Liver (tissue), 9 donors: ENCODE results near the gene BEGAIN. TPM values are rescaled to one million over a fixed set of nuclear protein-coding genes. Genes with fewer than 3 reads are reported as not detected.

Source experiments
- DNase-seq: peaks from one replicate; pipeline ENCODE4 v3.0.0-alpha.2; 2017; ENCODE audit warnings: low spot score
- H3K27ac ChIP-seq, 2 donors: one replicate each; pipeline ENCODE4 v1.7.0; 2013; ENCODE audit warnings: inconsistent platforms in 2 of 2, low read length in 2 of 2, control low read depth in 1 of 2, low read depth in 1 of 2, mild to moderate bottlenecking in 1 of 2
- H3K27me3 ChIP-seq, 4 donors: one replicate each; pipeline versions ENCODE4 v1.6.1 to v1.7.0; 2013; ENCODE audit warnings: low read length in 3 of 4, inconsistent platforms in 1 of 4, mild to moderate bottlenecking in 1 of 4, moderate library complexity in 1 of 4; ENCODE audit not compliant: control insufficient read depth in 4 of 4, insufficient read depth in 4 of 4
- H3K36me3 ChIP-seq, 4 donors: one replicate each; pipeline versions ENCODE4 v1.6.1 to v1.7.0; 2013; ENCODE audit warnings: low read length in 3 of 4, mild to moderate bottlenecking in 3 of 4, low read depth in 1 of 4, moderate library complexity in 1 of 4; ENCODE audit not compliant: control insufficient read depth in 4 of 4, insufficient read depth in 3 of 4
- H3K4me1 ChIP-seq, 4 donors: one replicate each; pipeline versions ENCODE4 v1.6.1 to v1.7.0; 2013; ENCODE audit warnings: low read length in 3 of 4, mild to moderate bottlenecking in 3 of 4, moderate library complexity in 1 of 4; ENCODE audit not compliant: control insufficient read depth in 4 of 4, insufficient read depth in 4 of 4
- H3K4me3 ChIP-seq, 3 donors: one replicate each; pipeline versions ENCODE4 v1.6.1 to v1.7.0; 2013; ENCODE audit warnings: low read length in 3 of 3, control low read depth in 1 of 3, low read depth in 1 of 3, mild to moderate bottlenecking in 1 of 3
- H3K9ac ChIP-seq, 2 donors: one replicate each; pipeline ENCODE4 v1.7.0; 2013; ENCODE audit warnings: low read length in 2 of 2, mild to moderate bottlenecking in 2 of 2, moderate library complexity in 2 of 2, control low read depth in 1 of 2, low read depth in 1 of 2
- H3K9me3 ChIP-seq, 4 donors: one replicate each; pipeline versions ENCODE4 v1.6.1 to v1.7.0; 2013; ENCODE audit warnings: low read length in 3 of 4; ENCODE audit not compliant: control insufficient read depth in 4 of 4
- EGR1 ChIP-seq, 2 donors: IDR thresholded peaks; 2 replicates each; pipeline ENCODE4 v1.6.1; 2016 to 2018; ENCODE audit warnings: antibody characterized with exemption in 2 of 2, low read depth in 2 of 2
- HNF4A ChIP-seq, 2 donors: conservative IDR thresholded peaks; 2 replicates each; pipeline ENCODE4 v1.6.1; 2016; ENCODE audit warnings: antibody characterized with exemption in 2 of 2, mild to moderate bottlenecking in 2 of 2
- HNF4G ChIP-seq: IDR thresholded peaks from 2 replicates; pipeline ENCODE4 v1.6.1; 2016; ENCODE audit warnings: antibody characterized with exemption
- NR2F2 ChIP-seq: IDR thresholded peaks from 2 replicates; pipeline ENCODE4 v1.6.1; 2016; ENCODE audit warnings: antibody characterized with exemption
- RXRA ChIP-seq, 2 donors: IDR thresholded peaks; 2 replicates each; pipeline ENCODE4 v1.6.1; 2017 to 2018; ENCODE audit warnings: antibody characterized with exemption in 2 of 2, mild to moderate bottlenecking in 1 of 2
- SP1 ChIP-seq: IDR thresholded peaks from 2 replicates; pipeline ENCODE4 v1.6.1; 2018; ENCODE audit warnings: antibody characterized with exemption, mild to moderate bottlenecking
- TAF1 ChIP-seq: conservative IDR thresholded peaks from 2 replicates; pipeline ENCODE4 v1.6.1; 2016; ENCODE audit warnings: antibody characterized with exemption, mild to moderate bottlenecking
- YY1 ChIP-seq: IDR thresholded peaks from 2 replicates; pipeline ENCODE4 v1.6.1; 2016; ENCODE audit warnings: antibody characterized with exemption, mild to moderate bottlenecking
- WGBS: extraction: QIAGEN DNeasy Blood & Tissue Kit; methylation state at CpG from one replicate; pipeline ENCODE4 v1.1.7; 2013; 5-methylcytosine and 5-hydroxymethylcytosine counted together
- polyA plus RNA-seq, 2 donors: library from polyadenylated mRNA; stranded (reverse) in 1 of 2; unstranded in 1 of 2; fragments of 200-250 nt in 1 of 2; fragments of >200 nt in 1 of 2; fragmentation: Nextera tagmentation in 1 of 2; extraction: Ambion mirVana in 1 of 2; gene quantifications; one replicate each; pipeline versions ENCODE4 v1.2.1 to v1.2.3, GENCODE V29; 2013 to 2015
- total RNA-seq, 2 donors: library from RNA; depleted of rRNA; stranded (reverse); fragments of >200 nt; gene quantifications; one replicate each; pipeline ENCODE4 v1.2.3, GENCODE V29; 2014
- TF ChIP-seq, protein P1 (sequence below): IDR thresholded peaks from 2 replicates; pipeline ENCODE4 v1.6.1; 2016; ENCODE audit warnings: antibody characterized with exemption, mild to moderate bottlenecking
- TF ChIP-seq, protein P2 (sequence below): IDR thresholded peaks from 2 replicates; pipeline ENCODE4 v1.6.1; 2016; ENCODE audit warnings: antibody characterized with exemption
- donor health status: healthy.
- donor health status: healthy.
- donor health status: healthy.
- donor health status: healthy.
- donor health status: healthy.

The BEGAIN gene
- total and polyA plus RNA-seq, 4 donors, result 0.11 to 1.9 (median 0.29) TPM

DNA sequence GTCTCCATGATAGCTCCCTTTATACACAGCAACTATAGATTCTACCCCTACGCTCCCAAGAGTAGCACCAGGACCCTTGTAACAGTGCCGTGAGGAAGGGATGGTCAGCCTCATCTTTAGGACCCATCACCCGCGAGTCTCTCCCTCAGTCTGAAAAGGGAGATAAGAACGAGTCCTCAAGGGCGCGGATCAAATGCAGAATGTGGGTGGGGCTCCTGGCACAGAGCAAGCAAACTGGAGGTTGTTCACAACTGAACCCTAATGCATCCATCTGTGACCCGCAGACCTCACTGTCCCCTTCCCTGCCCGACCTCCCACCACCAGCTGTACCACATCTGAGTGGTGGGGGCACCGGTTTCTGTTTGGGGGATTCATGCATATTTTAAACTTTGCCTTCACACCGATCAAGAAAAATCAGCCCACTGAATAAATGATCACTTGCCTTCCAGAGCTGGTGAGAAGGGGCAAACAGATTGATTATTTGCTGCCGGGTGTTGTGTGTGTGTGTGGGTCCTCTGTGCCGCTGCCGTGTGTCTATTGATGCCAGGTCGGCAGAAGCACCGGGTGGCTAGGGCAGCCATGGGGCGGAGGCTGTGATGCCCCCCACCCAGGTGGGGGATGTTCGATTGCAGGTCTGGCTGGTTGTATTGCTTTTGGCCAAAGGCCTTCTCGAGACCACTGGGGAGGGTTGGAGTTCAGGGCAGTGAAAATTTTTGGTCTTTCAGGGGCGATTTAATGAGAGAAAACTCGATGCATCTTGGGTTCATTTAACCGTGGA is 35.7 kb upstream of the BEGAIN start:
- no peaks in the 10 kb centered on the region for H3K36me3 ChIP-seq
- 71% methylated on average over 22 of the region's 22 CpGs for WGBS
- H3K27me3 ChIP-seq, result no peaks in the 10 kb centered on the region
- TF ChIP-seq NR2F2 (no peak), HNF4G (no peak), SP1 (no peak), EGR1 (IDR thresholded peaks at IDR 0.05; ENCODE audit: low read depth in 2 of 2) (no peak)
- TF ChIP-seq, protein P1, sequence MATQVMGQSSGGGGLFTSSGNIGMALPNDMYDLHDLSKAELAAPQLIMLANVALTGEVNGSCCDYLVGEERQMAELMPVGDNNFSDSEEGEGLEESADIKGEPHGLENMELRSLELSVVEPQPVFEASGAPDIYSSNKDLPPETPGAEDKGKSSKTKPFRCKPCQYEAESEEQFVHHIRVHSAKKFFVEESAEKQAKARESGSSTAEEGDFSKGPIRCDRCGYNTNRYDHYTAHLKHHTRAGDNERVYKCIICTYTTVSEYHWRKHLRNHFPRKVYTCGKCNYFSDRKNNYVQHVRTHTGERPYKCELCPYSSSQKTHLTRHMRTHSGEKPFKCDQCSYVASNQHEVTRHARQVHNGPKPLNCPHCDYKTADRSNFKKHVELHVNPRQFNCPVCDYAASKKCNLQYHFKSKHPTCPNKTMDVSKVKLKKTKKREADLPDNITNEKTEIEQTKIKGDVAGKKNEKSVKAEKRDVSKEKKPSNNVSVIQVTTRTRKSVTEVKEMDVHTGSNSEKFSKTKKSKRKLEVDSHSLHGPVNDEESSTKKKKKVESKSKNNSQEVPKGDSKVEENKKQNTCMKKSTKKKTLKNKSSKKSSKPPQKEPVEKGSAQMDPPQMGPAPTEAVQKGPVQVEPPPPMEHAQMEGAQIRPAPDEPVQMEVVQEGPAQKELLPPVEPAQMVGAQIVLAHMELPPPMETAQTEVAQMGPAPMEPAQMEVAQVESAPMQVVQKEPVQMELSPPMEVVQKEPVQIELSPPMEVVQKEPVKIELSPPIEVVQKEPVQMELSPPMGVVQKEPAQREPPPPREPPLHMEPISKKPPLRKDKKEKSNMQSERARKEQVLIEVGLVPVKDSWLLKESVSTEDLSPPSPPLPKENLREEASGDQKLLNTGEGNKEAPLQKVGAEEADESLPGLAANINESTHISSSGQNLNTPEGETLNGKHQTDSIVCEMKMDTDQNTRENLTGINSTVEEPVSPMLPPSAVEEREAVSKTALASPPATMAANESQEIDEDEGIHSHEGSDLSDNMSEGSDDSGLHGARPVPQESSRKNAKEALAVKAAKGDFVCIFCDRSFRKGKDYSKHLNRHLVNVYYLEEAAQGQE, result no peak
- no peak overlapping the region for H3K4me3 ChIP-seq
- H3K9me3 ChIP-seq, result no peaks in the 10 kb centered on the region
- H3K27ac ChIP-seq, result no peak overlapping the region
- H3K9ac ChIP-seq, result no peak overlapping the region
- H3K4me1 ChIP-seq, result peaks cover 2 to 19% (median 11%) of the 10 kb centered on the region in 4 donors
- DNase-seq, result no peak

DNA sequence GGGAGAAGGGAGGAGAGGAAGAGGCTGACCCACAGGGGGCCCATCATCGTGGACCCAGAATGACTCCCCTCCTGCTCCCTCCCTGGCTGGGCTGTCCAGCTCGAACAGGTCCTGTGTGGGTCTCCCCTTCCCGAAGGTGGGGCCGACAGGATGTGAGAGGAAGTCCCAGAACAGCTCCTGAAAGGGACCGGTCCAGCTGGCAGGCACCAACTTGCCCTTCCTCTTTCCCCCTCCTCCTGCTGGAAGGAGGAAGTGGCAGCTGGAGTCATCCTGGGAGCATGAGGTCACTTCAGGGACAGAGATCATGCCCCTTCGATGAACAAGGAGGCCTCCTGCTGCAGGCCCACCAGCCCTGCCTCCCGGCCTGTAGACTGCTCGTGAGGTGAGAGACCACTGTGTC is 35.0 kb upstream of the BEGAIN start:
- H3K36me3 ChIP-seq, result no peaks in the 10 kb centered on the region
- no peak overlapping the region for H3K9ac ChIP-seq
- H3K27me3 ChIP-seq, result no peaks in the 10 kb centered on the region
- DNase-seq, result no peak
- H3K4me3 ChIP-seq, result no peak overlapping the region
- H3K9me3 ChIP-seq, result no peaks in the 10 kb centered on the region
- no peak overlapping the region for H3K27ac ChIP-seq
- peaks cover 2 to 26% (median 14%) of the 10 kb centered on the region in 4 donors for H3K4me1 ChIP-seq
- TF ChIP-seq HNF4G, result no peak
- TF ChIP-seq RXRA (IDR thresholded peaks at IDR 0.05), result peak in 1 of 2 donors; percentile 23
- no peak for TF ChIP-seq NR2F2
- TF ChIP-seq, protein P1, result no peak
- 46% methylated on average over 8 of the region's 8 CpGs for WGBS

DNA sequence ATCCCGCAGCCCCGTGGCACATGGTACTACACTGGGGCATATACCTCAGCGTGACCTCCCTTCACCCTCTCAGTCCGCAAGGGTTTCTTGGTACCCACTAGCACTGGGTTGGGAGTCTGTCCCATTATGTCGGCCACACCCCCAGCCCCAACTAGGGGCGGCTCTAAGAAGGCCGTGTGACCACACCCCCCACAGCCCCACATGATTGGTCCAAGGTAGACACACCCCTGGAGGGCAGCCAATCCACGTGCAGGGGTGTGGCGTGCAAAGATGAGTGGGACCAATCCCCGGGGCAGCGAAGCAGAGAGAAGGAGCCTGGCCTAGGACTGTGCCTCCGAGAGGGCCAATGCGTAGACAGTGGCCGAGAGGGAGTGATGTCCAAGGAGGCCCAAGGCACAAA is 34.6 kb upstream of the BEGAIN start:
- Histone ChIP-seq H3K27ac (no peak overlapping the region), H3K9me3 (no peaks in the 10 kb centered on the region), H3K9ac (no peak overlapping the region), H3K4me3 (no peak overlapping the region), H3K27me3 (no peaks in the 10 kb centered on the region), H3K4me1 (peaks cover 2 to 27% (median 15%) of the 10 kb centered on the region in 4 donors), H3K36me3 (no peaks in the 10 kb centered on the region)
- whole genome bisulfite sequencing, result 84% methylated on average over 14 of the region's 14 CpGs
- TF ChIP-seq YY1 (no peak), TAF1 (no peak), NR2F2 (no peak), EGR1 (IDR thresholded peaks at IDR 0.05; ENCODE audit: low read depth in 2 of 2) (no peak), HNF4A (conservative IDR thresholded peaks at IDR 0.05) (no peak)
- TF ChIP-seq, protein P1, result no peak
- TF ChIP-seq, protein P2, sequence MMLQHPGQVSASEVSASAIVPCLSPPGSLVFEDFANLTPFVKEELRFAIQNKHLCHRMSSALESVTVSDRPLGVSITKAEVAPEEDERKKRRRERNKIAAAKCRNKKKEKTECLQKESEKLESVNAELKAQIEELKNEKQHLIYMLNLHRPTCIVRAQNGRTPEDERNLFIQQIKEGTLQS, result no peak
- DNase-seq, result no peak
